ENCODE results near the gene METTL3.
A peak's percentile ranks its signal among the peaks of the same experiment; 100 is the strongest.
"Not testable (repeated sequence)": the region's sequence is repeated elsewhere in the genome, so short reads cannot be mapped to it uniquely, and the experiment has no call there.

Gene METTL3

DNA sequence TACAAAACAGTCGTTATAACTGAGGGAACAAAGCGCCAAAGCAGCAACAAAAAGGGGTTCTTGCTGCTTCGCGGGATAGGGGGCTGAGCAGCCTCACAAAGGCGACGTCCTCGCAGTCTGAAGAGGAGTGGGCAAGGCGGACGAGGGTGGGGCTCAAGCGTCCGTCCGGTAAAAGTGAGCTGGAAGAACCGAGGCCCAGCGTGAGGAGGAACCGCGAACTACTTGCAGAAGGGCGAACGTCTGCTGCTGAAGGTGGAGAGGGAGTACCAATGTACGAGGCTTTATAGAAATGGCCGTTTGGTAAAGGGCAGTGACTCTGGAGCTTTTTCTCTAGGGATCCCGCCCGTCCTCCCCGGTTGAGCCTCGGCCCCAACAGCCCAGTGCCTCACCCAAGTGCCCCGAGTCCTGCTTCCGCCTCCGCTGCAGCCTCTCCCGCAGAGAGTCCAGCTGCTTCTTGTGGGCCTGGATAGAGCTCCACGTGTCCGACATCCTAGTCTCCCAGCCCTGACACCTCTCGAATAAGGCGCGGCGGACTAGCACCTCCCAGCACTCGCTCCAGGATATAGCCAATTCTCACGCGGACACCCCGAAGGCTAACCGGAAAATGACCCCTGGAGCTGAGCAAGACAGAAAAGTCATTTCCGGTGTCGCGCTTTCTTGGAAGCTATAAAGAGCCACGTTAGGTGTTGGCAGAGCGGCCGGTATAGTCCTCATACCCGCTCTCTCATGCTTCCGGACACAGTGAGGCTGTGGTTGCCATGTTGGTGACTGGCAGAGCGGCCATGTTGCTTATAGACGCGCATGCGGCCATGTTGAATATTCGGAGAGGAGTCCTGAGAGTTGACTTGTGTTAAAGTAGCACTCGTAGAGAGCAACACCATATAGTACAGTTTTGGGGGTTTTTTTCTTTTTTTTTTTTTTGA, at the start of gene METTL3:
METTL3 (minus strand) TSS at position 606 of the 923 bp plus-strand sequence; CDS start at position 489, 117 bp downstream.
- peak; percentile 98 for DNase-seq

GRCh38 chr14:21558703-21559170, 47.6 kb upstream of the METTL3 start:
- DNase-seq, result no peak

DNA sequence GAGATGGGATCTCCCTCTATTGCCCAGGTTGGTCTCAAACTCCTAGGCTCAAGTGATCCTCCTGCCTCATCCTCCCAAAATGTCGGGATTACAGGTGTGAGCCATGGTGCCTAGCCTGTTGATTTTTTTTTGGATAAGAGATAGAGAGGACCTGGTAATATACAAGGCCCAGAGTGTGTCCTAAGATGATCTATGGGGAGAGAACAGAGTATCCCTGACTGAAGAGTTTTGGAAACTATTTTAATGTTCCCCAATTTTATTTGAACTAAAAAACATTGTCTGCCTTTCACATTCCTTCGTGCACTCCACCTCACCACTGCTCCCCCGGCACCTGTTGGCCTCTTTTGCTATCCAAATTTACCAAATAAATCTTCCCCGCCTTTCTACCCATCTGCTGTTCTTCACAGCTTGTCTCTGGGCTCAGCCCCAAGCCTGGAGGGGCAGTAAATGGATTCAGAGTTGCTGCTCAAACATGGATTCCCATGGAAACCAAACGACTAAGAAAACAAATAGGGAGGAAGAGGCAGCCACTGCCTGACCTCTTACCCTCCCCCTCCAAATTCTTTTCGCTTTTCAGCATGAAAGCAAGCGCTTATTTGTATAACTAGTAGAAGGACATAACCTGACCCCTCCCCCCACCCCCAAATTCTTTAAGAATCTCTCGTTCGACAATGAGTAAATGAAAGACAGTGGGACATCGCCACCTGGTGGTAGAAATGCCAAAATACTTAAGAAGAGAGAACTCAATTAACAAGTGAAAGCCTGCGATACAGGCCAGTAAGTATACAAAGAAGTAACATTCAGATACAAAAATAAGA, 46.2 kb upstream of the METTL3 start:
- DNase-seq, result peak; percentile 83

GRCh38 chr14:21556378-21557083, 45.4 kb upstream of the METTL3 start:
- no peak for DNase-seq

DNA sequence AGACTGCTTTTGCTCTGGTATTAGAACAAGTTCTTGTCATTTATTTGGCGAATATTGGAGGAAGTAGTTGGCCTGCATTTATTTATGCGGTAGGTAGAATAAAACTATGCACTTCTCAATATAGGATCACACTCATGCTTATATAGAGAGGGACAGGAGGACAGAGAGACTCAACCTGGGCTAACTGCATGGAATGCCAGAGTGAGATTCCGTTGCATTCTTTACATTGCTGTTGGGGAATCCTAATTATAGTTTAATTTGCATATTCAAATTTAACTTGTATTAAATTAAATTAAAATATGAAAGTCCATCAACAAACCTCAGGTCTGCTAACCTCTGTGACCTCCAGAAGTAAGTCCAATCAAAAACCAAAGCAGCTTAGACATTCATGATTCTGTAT, 42.1 kb upstream of the METTL3 start:
- no peak for DNase-seq

DNA sequence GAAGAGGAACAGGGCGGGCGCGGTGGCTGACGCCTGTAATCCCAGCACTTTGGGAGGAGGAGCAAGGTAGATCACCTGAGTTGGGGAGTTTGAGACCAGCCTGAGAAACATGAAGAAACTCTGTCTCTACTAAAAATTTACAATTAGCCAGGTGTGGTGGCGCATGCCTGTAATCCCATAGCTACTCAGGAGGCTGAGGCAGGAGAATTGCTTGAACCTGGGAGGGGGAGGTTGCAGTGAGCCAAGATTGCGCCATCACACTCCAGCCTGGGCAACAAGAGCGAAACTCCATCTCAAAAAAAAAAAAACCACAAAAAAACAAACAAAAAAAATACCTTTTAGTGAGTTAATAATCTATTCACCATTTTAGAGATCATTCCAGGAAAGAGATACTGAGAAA, 33.4 kb upstream of the METTL3 start:
- not testable (repeated sequence) for DNase-seq

DNA sequence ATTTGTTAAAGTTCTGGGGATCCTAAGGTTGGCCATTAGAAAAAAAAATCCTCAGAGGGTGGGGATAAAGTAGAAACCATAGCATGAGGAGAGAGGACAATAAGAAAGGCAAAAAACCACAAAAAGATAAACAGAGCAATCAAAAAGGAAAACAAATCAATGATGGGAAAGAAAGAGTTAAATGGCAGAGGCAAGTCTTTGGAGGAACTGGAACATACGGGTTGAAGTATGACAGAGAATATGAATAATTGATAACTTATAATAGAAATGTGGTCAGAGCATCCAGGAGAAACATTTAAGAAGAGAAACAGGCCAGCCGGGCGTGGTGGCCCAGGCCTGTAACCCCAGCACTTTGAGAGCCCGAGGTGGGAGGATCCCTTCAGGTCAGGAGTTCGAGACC, 32.8 kb upstream of the METTL3 start:
- DNase-seq, result no peak

- DNase-seq, result no peak
Observed at GRCh38 chr14:21543521-21543960, 32.4 kb upstream of the METTL3 start.

GRCh38 chr14:21541413-21542074, 30.4 kb upstream of the METTL3 start:
- DNase-seq, result no peak

DNA sequence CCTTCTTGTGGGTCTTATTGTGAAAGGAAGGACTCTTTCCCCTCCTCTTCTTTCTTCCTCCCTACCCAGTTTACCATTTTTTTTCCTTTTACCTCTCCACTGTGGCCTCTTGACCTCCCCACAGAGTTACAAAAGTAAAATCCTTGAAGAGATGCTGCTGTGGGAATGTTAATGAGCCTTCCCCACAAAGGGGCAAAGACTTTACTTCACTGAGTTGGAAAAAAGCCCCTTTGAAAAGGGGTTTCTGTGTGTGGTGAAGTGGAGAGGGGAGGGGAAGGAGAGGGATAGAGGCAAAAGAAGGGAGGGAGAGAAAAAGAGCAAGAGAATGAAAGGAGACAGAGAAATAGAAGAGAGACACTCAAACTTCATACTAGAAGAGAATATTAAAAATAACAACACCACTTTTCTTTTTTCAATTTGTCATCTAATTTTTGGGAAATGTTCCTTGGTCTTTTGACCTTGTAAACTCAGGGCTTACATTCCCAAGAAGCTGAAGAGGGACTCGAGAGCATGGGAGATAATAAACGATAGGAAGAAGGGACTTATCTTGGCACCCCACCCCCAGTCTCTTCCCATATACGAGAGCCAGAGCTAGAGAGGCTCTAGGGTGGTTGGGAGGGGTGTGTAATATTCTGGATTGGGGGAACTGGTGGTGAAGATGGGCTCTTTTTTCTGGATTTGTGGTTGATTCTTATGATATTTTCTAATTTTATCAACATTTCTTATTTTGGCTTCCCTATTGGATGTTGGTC, 28.2 kb upstream of the METTL3 start:
- no peak for DNase-seq

DNA sequence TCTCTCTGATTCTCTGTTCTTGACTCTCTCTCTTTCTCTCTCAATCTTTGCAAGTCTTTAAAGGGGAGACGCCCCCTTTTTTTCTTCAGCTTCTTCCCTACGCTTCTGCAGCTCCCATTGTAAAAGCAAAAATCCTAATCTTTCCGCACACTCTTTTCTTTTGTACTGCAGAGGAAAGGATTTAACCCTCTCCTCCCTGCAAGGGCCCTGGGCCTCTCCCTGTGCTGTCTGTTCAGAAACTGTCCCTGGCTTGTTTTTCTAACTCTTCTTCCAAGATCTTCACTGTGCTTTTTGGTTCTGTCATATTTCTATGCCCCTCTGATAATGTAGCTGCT, 25.9 kb upstream of the METTL3 start:
- no peak for DNase-seq

- DNase-seq, result no peak
Observed at GRCh38 chr14:21536418-21537089, 25.4 kb upstream of the METTL3 start.

- DNase-seq, result no peak
Observed at GRCh38 chr14:21535545-21536417, 24.6 kb upstream of the METTL3 start.

- DNase-seq, result peak; percentile 54
Observed at GRCh38 chr14:21534576-21534975, 23.4 kb upstream of the METTL3 start.

- no peak for DNase-seq
Observed at GRCh38 chr14:21533294-21533693, 22.2 kb upstream of the METTL3 start.

- DNase-seq, result no peak
Observed at GRCh38 chr14:21529515-21529914, 18.4 kb upstream of the METTL3 start.

- no peak for DNase-seq
Observed at GRCh38 chr14:21528381-21529348, 17.5 kb upstream of the METTL3 start.

- no peak for DNase-seq
Observed at GRCh38 chr14:21527318-21527679, 16.2 kb upstream of the METTL3 start.

Measured in islet precursor cell (in vitro differentiated cells).